H9 (cell line): ENCODE results near the gene COA5. TPM values are rescaled to one million over a fixed set of nuclear protein-coding genes. Genes with fewer than 3 reads are reported as not detected.

Experiments used
- DNase-seq: peaks from one replicate; pipeline ENCODE4 v3.0.0-alpha.2; 2017
- H2AFZ ChIP-seq: one replicate; pipeline ENCODE4 v1.6.1; 2013; ENCODE audit warnings: mild to moderate bottlenecking, low read length, control low read depth, moderate library complexity
- H2AK5ac ChIP-seq: 2 replicates; pipeline ENCODE4 v1.6.1; 2013; ENCODE audit warnings: low read length, control low read depth, mixed read lengths; ENCODE audit not compliant: insufficient read length
- H2BK120ac ChIP-seq: one replicate; pipeline ENCODE4 v1.6.1; 2013; ENCODE audit warnings: low read depth, mild to moderate bottlenecking, low read length, control low read depth, inconsistent platforms; ENCODE audit not compliant: poor library complexity, severe bottlenecking
- H2BK12ac ChIP-seq: 2 replicates; pipeline ENCODE4 v1.6.1; 2013; ENCODE audit warnings: low read length, control low read depth, mixed read lengths, low read depth; ENCODE audit not compliant: insufficient read length
- H2BK15ac ChIP-seq: 2 replicates; pipeline ENCODE4 v1.6.1; 2013; ENCODE audit warnings: low read depth, low read length, control low read depth
- H2BK20ac ChIP-seq: one replicate; pipeline ENCODE4 v1.6.1; 2013; ENCODE audit warnings: low read depth, mild to moderate bottlenecking, low read length, control low read depth, inconsistent platforms; ENCODE audit not compliant: poor library complexity, severe bottlenecking
- H2BK5ac ChIP-seq: 2 replicates; pipeline ENCODE4 v1.6.1; 2013; ENCODE audit warnings: low read length, control low read depth, mixed read lengths; ENCODE audit not compliant: insufficient read length
- H3K14ac ChIP-seq: 2 replicates; pipeline ENCODE4 v1.6.1; 2013; ENCODE audit warnings: low read length, control low read depth; ENCODE audit not compliant: insufficient read depth
- H3K18ac ChIP-seq: 2 replicates; pipeline ENCODE4 v1.6.1; 2013; ENCODE audit warnings: low read depth, mild to moderate bottlenecking, mixed read lengths, low read length, control low read depth; ENCODE audit not compliant: insufficient read length
- H3K23ac ChIP-seq: 2 replicates; pipeline ENCODE4 v1.6.1; 2013; ENCODE audit warnings: low read length, control low read depth, mixed read lengths, low read depth; ENCODE audit not compliant: insufficient read length
- H3K23me2 ChIP-seq: 2 replicates; pipeline ENCODE4 v1.6.1; 2013; ENCODE audit warnings: low read depth, mild to moderate bottlenecking, mixed read lengths, low read length, control low read depth; ENCODE audit not compliant: insufficient read length, poor library complexity, severe bottlenecking
- H3K27ac ChIP-seq: 2 replicates; pipeline ENCODE4 v1.5.1; 2013; ENCODE audit warnings: low read length, control low read depth, mixed read lengths, low read depth; ENCODE audit not compliant: insufficient read length
- H3K27me3 ChIP-seq: 2 replicates; pipeline ENCODE4 v1.6.1; 2013; ENCODE audit warnings: low read length, control low read depth, inconsistent platforms; ENCODE audit not compliant: insufficient read depth
- H3K4ac ChIP-seq: 2 replicates; pipeline ENCODE4 v1.6.1; 2013; ENCODE audit warnings: low read depth, mild to moderate bottlenecking, control low read depth, inconsistent platforms, low read length, moderate library complexity
- H3K4me1 ChIP-seq: 2 replicates; pipeline ENCODE4 v1.6.1; 2013; ENCODE audit warnings: low read length, control low read depth, inconsistent platforms; ENCODE audit not compliant: insufficient read depth
- H3K4me2 ChIP-seq: 2 replicates; pipeline ENCODE4 v1.6.1; 2013; ENCODE audit warnings: low read length, control low read depth, mixed read lengths; ENCODE audit not compliant: insufficient read length, insufficient read depth
- H3K56ac ChIP-seq: 2 replicates; pipeline ENCODE4 v1.6.1; 2013; ENCODE audit warnings: low read depth, mild to moderate bottlenecking, mixed read lengths, low read length, control low read depth; ENCODE audit not compliant: insufficient read length
- H3K79me1 ChIP-seq: 2 replicates; pipeline ENCODE4 v1.6.1; 2013; ENCODE audit warnings: low read depth, mild to moderate bottlenecking, moderate library complexity, low read length, control low read depth, inconsistent platforms; ENCODE audit not compliant: insufficient read depth, poor library complexity, severe bottlenecking
- H3K79me2 ChIP-seq: 2 replicates; pipeline ENCODE4 v1.6.1; 2013; ENCODE audit warnings: low read length, control low read depth, inconsistent platforms; ENCODE audit not compliant: insufficient read depth
- H3K9ac ChIP-seq: 2 replicates; pipeline ENCODE4 v1.6.1; 2013; ENCODE audit warnings: low read length, control low read depth, mixed read lengths; ENCODE audit not compliant: insufficient read length; ENCODE audit errors: extremely low read depth
- H3K9me3 ChIP-seq: one replicate; pipeline ENCODE4 v1.6.1; 2013; ENCODE audit warnings: low read depth, low read length, inconsistent platforms; ENCODE audit not compliant: control insufficient read depth
- H3T11ph ChIP-seq: one replicate; pipeline ENCODE4 v1.6.1; 2013; ENCODE audit warnings: mild to moderate bottlenecking, low read length, control low read depth, inconsistent platforms
- H4K20me1 ChIP-seq: one replicate; pipeline ENCODE4 v1.6.1; 2013; ENCODE audit not compliant: control insufficient read depth, insufficient read length, insufficient read depth
- H4K5ac ChIP-seq: 2 replicates; pipeline ENCODE4 v1.6.1; 2013; ENCODE audit warnings: low read depth, mild to moderate bottlenecking, mixed read lengths, low read length, control low read depth; ENCODE audit not compliant: insufficient read length
- H4K8ac ChIP-seq: replicated peaks from 2 replicates; pipeline ENCODE4 v1.6.1; 2013; ENCODE audit warnings: low read length, control low read depth, mixed read lengths, low read depth; ENCODE audit not compliant: insufficient read length
- H4K91ac ChIP-seq: 2 replicates; pipeline ENCODE4 v1.6.1; 2013; ENCODE audit warnings: low read depth, mild to moderate bottlenecking, moderate library complexity, mixed read lengths, low read length, control low read depth; ENCODE audit not compliant: insufficient read length
- H3K27ac Mint-ChIP-seq, 3 experiments: 2 replicates in 2 of 3; 3 replicates in 1 of 3; pipeline ENCODE4 v1.8.0; 2020 to 2021; ENCODE audit warnings: mixed read lengths in 3 of 3, mild to moderate bottlenecking in 1 of 3, moderate library complexity in 1 of 3
- H3K27me3 Mint-ChIP-seq: 2 replicates; pipeline ENCODE4 v1.8.0; 2021; ENCODE audit warnings: low read depth, mild to moderate bottlenecking, moderate library complexity, mixed read lengths
- H3K36me3 Mint-ChIP-seq, 3 experiments: 2 replicates in 2 of 3; 3 replicates in 1 of 3; pipeline ENCODE4 v1.8.0; 2020 to 2021; ENCODE audit warnings: low read depth in 3 of 3, mixed read lengths in 3 of 3; ENCODE audit not compliant: insufficient read depth in 1 of 3
- H3K4me1 Mint-ChIP-seq, 2 experiments: 2 replicates each; pipeline ENCODE4 v1.8.0; 2020; ENCODE audit warnings: mixed read lengths in 2 of 2
- H3K4me3 Mint-ChIP-seq, 2 experiments: 2 replicates in 1 of 2; 3 replicates in 1 of 2; pipeline ENCODE4 v1.8.0; 2020 to 2021; ENCODE audit warnings: mild to moderate bottlenecking in 2 of 2, mixed read lengths in 2 of 2, moderate library complexity in 1 of 2
- H3K9me3 Mint-ChIP-seq, 2 experiments: 2 replicates in 1 of 2; 3 replicates in 1 of 2; pipeline ENCODE4 v1.8.0; 2020; ENCODE audit warnings: mild to moderate bottlenecking in 2 of 2, mixed read lengths in 2 of 2, moderate library complexity in 1 of 2
- CTCF ChIP-seq: fragments of 200-600 bp; sonication (generic); conservative IDR thresholded peaks from 3 replicates; pipeline ENCODE4 v1.8.0; 2021; ENCODE audit warnings: antibody characterized with exemption, mild to moderate bottlenecking
- WGBS: extraction: QIAGEN DNeasy Blood & Tissue Kit; methylation state at CpG from one replicate; pipeline ENCODE4 v1.1.7; 2013; ENCODE audit warnings: missing lambda C conversion rate, low lambda C conversion rate, mixed read lengths; ENCODE audit not compliant: insufficient read length; ENCODE audit errors: extremely low coverage; 5-methylcytosine and 5-hydroxymethylcytosine counted together
- total RNA-seq: library from RNA; stranded (reverse); gene quantifications from 2 replicates; pipeline ENCODE4 v1.2.1, GENCODE V29; 2021

COA5 gene
- total RNA-seq, 1 experiment from 2014 or later = 23.6 TPM

DNA sequence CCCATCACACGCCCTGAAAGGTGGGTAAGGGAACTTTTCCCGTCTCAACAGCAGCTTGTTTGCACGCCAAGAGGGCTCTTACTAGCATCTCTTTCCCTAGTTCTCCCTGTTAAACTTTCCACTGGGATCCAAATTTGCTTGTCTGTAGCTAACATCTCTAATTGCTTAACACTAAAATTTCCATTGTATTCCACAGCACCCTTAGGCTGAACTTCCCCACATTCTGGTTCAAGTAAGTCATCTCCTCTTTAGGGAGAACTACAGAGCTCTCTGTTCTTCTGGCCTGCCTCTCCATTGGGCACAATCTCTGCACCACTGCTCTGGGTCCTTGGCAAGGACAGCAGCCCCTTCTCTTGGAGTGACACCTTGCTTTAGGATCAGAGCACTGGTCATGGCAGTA lies 24.0 kb upstream of the COA5 start:
- H2BK12ac ChIP-seq = no peak overlapping the region
- H3K27ac ChIP-seq = no peak overlapping the region
- no peak overlapping the region for H2BK15ac ChIP-seq
- no peaks in the 10 kb centered on the region for H3K23me2 ChIP-seq
- Mint-ChIP-seq H3K4me1 (peaks cover 11% of the 10 kb centered on the region in 2 experiments), H3K4me3 (no peak overlapping the region), H3K9me3 (no peaks in the 10 kb centered on the region), H3K27ac (no peak overlapping the region), H3K27me3 (no peaks in the 10 kb centered on the region; the same call in none of the 2 replicates), H3K36me3 (no peaks in the 10 kb centered on the region)
- no peak overlapping the region for H2BK5ac ChIP-seq
- H3K23ac ChIP-seq = no peak overlapping the region
- H3K79me1 ChIP-seq = no peaks in the 10 kb centered on the region
- H3K9ac ChIP-seq = no peak overlapping the region
- H3K79me2 ChIP-seq = no peaks in the 10 kb centered on the region
- no peak overlapping the region for H2AFZ ChIP-seq
- no peak overlapping the region for H4K5ac ChIP-seq
- no peak overlapping the region for H2BK120ac ChIP-seq
- no peak overlapping the region for H3K18ac ChIP-seq
- no peaks in the 10 kb centered on the region for H3K9me3 ChIP-seq
- no peak overlapping the region for H2BK20ac ChIP-seq
- H2AK5ac ChIP-seq = no peak overlapping the region
- no peak overlapping the region for H3K14ac ChIP-seq
- H3K4ac ChIP-seq = no peak overlapping the region
- no peaks in the 10 kb centered on the region for H4K20me1 ChIP-seq
- no peak overlapping the region for H3K4me2 ChIP-seq
- no peak for DNase-seq
- no peak overlapping the region for H3T11ph ChIP-seq
- no peak overlapping the region for H4K8ac ChIP-seq
- H3K27me3 ChIP-seq = no peaks in the 10 kb centered on the region
- H4K91ac ChIP-seq = no peak overlapping the region
- no peak for TF ChIP-seq CTCF
- WGBS = no CpG with 5 or more reads among the region's 3 CpGs
- H3K56ac ChIP-seq = no peak overlapping the region
- H3K4me1 ChIP-seq = no peaks in the 10 kb centered on the region
